Stimulated activated CD8-positive, alpha-beta memory T cell treated with anti-CD3 and anti-CD28 coated beads, Interleukin-15, amount 100 ng/mL, for 24 hours (primary cell): ENCODE measurements around the gene C22orf42.
"Not testable (repeated sequence)": the region's sequence is repeated elsewhere in the genome, so short reads cannot be mapped to it uniquely, and the experiment has no call there.

Experiments used
- DNase-seq: peaks from one replicate; pipeline ENCODE4 v3.0.0-alpha.2; 2020; ENCODE audit warnings: low read depth

Gene C22orf42

DNA sequence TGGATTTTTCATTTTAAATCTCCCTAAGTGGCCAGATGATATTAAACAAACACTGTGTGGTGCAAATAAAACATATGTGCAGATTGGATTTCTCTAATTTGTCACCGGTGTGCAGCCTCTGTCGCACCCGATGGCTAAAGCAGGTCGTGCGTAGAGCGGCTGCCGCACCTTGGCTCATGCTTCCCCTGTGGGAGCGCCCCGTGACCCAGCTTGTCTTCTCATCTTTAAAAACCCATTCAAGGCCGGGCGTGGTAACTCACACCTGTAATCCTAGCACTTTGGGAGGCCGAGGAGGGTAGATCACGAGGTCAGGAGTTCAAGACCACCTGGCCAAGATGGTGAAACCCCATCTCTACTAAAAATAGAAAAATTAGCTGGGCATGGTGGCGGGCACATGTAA is 24.3 kb downstream of the C22orf42 start:
- not testable (repeated sequence) for DNase-seq

- DNase-seq: no peak
Observed at GRCh38 chr22:32132783-32133182, 26.3 kb downstream of the C22orf42 start.

- DNase-seq: no peak
Observed at GRCh38 chr22:32132126-32132525, 27.0 kb downstream of the C22orf42 start.

DNA sequence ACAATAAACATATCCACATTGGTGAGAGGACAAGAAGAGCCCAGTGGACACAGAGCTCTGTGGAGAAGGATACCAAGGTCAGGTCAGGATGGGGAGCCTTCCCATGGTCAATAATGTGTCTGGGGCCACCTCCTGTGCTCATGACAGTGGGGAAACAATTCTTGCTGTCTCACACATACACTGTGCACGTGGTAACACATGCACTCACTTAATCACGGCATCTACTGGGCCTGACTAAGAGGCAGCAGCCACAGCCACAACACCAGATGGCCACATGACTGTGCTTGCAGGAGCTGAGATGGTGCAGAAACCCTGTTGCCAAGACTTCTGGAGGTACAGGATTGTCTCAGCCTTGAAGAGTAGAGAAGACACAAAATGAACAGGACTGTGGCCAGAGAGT is 28.6 kb downstream of the C22orf42 start:
- no peak for DNase-seq

DNA sequence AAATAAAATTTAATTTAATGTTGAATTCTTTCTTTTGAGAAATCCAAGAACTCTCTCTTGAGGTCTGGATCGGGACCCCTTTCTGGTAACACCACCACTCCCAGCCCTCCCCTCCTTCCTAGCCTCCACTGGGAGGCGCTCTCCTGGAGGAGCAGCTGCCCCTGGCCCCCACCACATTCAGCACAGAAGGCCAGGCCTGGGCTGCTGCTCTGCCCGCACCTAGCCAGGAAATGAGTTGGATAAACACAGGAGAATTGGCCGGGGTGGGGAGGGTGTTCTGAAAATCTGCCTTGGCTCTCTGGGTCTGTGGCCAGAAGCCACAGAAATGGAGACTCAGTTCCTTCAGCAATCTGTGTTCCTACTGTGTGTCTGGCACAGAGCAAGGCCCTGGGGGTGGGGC is 31.2 kb downstream of the C22orf42 start:
- no peak for DNase-seq

GRCh38 chr22:32123657-32124056 is 35.4 kb downstream of the C22orf42 start:
- DNase-seq: no peak

DNA sequence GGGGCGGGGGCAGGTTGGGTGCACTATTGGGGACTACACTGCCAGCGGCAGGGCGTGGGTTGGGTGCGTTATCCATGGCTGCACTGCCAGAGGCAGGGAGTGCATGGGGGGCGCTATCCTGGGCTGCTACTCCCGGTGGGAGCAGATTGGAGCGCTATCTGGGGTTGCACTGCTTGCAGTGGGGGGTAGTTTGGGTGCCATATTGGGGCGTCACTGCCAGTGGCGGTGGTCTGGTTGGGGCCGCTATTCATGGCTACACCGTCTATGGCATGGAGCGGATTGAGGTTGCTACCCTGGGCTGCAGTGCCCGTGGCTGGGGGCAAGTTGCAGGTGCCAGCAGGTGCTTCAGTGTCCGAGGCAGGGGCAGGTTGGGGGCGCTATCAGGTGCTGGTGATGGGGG is 36.2 kb downstream of the C22orf42 start:
- no peak for DNase-seq

DNA sequence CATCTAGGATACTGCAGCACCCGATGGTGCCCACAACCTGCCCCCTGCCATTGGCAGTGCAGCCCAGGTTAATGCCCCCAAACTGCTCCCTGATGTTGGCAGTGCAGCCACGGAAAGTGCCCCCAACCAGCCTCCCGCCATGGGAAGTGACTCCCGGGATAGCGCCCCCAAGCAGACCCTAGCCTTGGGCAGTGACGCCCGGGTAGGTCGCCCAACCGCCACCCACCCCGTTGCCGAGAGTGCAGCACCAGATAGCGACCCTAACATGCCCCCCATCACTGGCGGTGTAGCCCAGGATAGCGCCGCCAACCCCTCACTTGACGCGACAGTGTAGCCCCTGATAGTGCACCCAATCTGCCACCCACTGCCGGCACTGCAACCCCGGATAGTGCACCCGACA is 38.5 kb downstream of the C22orf42 start:
- no peak for DNase-seq

GRCh38 chr22:32119568-32120235 is 39.4 kb downstream of the C22orf42 start:
- no peak for DNase-seq

GRCh38 chr22:32112380-32112779 is 46.7 kb downstream of the C22orf42 start:
- DNase-seq: no peak

- DNase-seq: no peak
Observed at GRCh38 chr22:32106930-32107329, 52.2 kb downstream of the C22orf42 start.

DNA sequence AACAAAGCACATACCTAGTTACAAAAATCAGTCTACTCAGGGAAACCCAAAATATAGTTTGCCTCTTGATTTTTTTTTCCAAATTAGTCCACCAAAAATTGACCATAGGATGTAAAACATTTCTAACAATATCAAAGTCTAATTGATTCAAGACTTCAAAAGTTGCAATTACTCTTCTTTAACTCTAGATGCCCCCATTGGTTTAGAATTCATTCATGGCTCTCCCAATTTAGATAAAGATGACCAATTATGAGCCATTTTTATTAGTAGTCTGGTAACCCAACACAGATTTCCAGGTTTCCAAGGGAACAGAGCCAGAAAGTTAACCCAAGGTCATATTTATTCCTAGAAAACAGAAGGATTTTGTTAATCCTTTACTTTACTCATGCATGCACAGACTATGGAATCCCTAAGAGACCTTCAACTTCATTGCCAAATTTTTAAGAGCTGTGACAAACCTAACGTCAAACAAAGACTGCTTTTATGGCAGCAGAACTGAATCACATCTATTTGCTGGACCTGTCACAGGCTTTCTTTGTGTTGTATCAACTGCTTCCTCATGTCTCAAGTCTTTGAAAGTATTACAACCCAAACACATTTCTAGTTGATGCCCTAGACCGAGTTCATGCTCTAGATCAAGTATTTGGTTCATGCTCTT is 55.3 kb downstream of the C22orf42 start:
- no peak for DNase-seq

GRCh38 chr22:32100711-32101110 is 58.4 kb downstream of the C22orf42 start:
- DNase-seq: no peak
